NCI-H1048 (cell line): Measurements from ENCODE around the gene TBC1D21.

Source experiments
- DNase-seq: peaks from one replicate; lab custom pipeline; 2025; lab: John Stamatoyannopoulos, UW

Gene TBC1D21

DNA sequence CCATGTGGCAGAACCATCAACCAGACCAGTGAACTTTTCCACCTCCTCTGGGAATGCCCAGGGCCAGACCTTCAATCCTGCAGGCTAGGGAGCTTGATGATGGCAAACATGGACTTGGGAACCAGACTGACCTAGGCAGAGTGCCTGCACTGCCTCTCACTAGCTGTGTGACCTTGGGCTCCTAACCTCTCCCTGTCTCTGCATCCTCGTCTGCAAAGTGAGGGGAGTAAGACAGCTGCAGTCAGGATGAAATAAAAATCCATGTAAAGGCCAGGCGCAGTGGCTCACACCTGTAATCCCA is 35.4 kb downstream of the TBC1D21 start:
- no peak for DNase-seq

DNA sequence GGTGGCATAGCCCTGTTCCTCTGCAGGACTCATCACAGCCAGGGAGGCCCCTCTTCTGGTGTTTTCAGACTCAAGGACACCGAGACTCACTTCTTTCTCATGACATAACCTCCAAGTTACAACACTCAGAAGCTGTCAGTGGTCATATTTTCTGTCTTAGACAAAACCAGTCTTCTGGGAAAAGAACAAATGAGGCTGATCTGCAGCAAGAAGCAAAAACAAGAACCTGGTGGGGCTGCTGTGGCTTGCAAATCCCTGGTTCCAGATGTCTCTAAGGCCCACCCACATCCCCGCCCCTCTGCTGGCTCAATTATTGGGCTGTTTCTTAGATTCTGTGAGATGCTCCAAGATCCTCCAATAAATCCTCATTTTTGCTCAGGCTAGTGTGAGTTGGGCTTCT is 36.3 kb downstream of the TBC1D21 start:
- DNase-seq = no peak

DNA sequence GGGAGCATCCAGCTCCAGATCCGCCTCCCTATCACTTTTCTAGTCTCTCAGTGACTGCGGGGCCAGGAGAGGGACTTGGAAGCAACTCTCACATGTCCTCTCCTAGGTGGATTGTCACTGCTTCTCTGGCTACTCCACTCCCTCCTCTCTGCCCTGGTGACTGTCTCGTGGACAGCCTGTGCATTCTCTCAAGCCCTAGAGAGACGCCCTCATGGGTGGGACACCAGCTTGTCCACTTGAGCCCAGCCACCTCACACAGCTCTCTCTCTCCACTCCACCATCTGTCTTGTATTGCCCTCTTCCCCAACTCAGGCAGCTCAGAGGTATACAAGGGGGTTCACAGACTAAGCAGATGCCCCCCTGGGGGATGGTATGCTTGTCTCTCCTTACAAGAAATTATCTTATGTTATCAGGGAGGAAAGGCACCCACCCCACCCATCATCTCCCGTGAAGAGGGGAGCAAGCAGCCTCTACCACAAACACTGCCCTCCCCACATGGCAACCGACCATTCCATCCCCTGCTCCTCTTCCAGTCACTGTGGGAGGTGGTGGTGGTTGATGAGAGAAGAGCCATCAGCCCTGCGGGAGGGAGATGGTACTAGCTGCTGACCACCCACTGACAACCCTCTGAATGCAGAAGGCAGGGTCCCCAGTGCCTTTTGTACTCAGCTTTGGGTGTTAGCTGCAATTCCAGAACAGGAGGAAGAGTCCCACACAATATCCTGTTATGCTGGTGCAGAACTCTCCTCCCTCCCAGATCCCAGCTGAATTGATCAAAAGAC is 37.3 kb downstream of the TBC1D21 start:
- DNase-seq = no peak

DNA sequence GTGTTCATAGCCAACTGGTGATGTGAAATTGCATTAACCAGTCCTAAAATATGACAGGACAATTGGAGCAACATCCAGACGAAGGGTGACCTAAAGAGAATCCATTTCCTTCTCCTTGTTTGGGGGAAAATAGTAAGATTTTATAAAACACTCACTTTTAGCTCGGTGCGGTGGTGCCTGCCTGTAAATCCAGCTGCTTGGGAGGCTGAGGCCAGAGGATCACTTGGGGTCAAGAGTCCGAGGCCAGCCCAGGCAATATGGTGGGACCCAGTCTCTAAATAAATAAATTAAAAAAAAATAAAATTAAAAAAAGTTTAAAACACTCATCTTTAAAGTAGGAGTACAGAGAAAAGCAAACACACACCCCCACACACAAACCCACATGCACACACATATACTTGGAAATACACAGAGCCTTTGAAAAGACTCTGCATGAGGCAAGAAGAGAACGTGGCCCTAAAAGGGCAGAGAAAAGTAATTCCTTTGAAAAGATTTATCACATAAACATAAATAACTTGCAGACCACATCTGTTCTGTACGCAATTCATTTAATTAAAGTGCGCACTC is 38.7 kb downstream of the TBC1D21 start:
- no peak for DNase-seq

DNA sequence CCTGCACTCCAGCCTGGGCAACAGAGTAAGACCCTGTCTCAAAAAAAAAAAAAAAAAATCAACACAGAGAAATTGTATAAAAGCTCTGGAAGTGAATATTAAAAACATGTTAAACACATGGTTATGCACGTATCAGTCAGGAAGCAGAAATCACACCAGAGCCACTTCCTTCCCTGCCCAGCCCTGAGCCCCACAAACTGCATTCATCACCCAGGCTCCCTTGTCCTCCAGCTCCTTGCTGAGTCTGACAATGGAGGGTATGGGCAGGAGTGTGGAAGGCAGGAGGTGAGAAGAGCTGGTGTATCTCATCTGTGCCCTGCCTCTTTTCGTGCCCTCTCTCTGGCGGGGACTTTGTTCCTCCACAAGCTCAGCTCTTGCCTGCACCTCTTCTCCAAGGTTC is 40.8 kb downstream of the TBC1D21 start:
- DNase-seq = no peak

DNA sequence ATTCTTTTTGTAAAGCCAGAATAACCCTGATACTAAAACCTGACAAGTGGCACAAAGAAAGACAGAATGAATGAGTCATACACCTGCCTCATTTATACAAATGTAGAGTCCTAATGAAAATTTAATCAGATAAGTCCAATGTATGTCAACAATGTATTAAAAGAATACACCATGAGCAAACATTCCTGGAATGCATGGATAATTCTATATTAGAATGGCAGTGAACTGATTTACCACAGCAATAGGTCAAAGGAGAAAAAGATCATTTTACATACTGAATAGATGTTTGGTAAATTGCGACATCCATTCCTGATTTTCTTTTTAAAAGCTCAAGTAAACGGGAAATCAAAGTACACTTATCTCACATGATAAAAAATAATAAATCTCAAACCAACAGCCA is 41.7 kb downstream of the TBC1D21 start:
- no peak for DNase-seq

DNA sequence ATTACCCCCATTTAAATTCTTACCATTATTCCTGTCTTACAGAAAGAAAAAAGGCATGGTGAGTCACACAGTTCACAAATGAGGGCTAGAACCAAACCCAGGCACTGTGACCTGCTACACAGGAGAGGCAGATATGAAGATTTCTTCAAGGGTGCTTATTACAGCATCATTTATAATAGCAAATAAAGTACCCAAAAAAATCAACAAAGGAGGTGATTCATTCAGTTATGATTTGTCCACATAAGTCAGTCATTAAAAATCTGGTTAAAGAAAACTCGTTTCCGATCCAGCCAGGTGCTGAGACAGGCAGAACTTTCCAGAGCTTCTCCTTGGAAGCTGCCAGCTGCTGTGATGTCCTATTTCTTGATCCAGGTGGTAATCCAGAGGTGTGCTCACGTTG is 45.4 kb downstream of the TBC1D21 start:
- no peak for DNase-seq

DNA sequence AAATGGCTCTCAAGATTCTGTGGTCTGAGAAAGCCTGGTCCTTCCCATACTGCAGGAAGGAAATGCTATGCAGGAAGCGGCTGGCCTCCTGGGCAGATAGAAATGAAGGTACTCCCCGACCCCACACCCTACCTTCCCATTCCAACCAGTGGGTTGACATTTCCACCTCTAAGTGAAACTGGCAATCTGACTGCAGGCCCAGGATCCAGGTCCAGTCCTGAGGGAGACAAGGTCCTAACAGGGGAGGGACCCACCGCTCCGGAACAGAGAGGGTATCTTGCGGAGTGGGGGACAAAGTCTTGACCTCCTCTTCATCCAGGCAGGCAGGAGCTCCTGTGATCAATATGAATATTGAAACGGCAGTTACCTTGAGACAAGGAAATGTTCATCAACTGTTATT is 46.3 kb downstream of the TBC1D21 start:
- DNase-seq = no peak

DNA sequence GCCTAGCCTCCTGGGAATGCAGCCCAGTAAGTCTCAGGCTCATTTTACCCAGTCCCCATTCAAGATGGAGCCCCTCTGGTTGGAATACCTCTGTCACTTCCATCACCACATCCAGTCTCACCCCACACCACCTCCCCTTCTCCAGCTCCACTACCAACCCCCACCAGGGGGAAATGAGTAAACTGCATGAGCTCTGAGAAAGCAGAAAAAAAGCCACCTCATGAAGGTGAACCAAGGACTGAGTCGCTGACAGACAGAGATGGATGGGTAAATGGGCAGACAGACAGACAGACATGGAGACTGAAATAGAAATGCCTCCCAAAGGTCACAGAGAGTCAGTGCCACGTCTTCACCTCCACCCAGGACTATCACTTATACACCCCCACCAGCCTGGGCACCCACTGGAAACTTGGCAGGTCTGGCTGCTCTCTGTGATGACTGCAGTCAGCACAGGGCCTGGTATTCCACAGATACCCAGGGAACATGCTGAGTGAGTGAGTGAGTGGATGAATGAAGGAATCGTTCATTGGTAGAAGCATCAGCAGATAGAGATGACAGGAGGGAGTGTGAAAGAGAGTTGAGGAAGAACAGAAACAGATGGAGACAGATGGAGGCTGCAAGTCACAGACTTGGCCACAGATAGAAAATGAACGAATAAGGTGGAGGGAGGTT is 48.0 kb downstream of the TBC1D21 start:
- no peak for DNase-seq

DNA sequence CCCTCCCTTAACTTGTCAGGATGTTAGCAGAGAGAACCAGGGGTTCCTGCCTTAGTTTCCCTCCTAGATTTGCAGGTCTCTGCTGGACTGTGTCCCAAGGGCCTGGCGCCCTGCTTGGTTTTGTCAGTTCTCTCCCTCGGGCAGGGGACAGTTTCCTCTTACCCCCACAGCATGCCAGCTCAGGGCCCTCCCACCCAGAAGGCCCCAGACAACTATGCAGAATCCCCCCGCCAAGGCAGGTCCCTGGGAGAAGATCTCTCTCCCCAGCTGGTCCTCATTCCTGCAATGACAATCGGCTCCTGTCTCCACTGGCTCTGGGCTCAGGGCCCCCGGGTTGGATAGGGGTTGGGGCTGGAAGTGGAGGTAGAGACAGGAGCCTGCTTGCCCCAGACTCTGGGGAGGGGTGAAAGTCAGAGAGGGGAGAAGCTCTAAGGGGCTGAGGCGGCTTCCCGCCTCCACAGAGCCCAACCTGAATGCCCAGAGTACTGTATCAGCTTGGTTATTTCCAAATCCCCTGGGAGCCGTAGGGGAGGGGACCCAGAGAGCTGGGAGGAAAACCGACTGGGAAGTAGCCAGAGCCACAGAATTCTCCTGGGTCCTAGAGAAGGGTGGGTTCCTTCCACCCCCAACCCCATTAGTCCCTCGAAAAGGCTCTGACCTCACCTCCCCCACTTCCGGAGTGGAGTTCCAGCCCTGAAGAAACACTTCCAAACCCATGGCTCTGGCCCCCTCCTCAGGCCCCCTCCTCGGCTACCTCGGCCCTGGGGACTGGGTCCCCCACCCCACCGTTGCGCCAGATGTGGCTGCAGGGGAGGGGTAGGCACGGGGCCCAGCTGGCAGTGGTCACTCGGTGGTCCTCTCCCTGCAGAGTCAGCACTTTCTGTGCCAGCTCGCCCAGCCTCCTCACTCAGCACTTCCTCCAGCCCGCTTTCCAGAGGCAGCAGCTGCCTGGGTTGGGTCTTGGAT is 49.1 kb downstream of the TBC1D21 start:
- no peak for DNase-seq

DNA sequence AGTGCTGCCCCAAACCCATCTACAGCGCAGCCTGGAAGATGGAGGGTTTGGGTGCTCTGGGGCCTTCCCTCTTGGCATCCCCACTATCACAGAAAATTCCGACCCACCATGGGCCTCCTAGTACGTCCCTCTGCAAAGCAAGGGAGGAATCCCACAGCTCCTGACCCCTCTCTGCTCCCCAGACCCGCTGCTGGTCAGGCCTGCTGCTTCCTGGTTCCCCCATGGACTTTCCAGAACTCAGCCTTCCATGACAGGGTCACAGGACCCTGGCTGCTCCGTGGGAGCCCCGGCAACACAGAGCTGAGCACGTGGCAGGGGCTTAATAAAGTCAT is 49.8 kb downstream of the TBC1D21 start:
- DNase-seq = no peak

DNA sequence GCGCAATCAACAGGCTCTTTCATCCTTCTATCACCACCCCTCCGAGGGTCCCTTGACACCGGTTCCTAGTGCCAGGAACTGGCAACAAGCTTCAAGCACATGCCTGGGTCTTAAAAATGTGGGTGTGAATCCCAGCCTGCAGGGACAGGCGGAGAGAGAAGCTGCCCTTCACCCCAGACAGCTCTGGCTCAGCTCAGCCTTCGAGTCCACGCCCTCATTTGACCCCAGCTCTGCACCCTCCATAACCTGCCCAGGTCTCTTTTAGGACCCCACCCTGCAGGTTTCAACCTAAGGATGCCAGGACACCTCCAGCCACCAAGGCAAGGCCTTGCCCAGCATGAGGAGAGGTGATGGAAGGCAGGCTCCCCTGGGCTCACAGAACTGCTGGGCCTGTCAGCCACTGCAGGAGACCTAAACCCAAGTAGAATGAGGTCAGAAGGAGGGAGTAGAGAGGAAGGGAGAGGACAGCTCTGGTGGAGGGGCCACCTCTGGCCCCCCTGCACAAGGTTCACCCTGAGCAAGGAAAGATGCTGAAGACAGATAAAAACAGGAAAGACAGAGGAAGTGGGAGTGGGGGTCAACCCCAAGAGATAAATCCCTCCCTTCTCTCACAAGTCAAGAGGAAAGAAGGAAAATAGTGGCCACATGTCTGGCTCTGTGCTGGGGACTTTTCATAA is 50.3 kb downstream of the TBC1D21 start:
- no peak for DNase-seq

DNA sequence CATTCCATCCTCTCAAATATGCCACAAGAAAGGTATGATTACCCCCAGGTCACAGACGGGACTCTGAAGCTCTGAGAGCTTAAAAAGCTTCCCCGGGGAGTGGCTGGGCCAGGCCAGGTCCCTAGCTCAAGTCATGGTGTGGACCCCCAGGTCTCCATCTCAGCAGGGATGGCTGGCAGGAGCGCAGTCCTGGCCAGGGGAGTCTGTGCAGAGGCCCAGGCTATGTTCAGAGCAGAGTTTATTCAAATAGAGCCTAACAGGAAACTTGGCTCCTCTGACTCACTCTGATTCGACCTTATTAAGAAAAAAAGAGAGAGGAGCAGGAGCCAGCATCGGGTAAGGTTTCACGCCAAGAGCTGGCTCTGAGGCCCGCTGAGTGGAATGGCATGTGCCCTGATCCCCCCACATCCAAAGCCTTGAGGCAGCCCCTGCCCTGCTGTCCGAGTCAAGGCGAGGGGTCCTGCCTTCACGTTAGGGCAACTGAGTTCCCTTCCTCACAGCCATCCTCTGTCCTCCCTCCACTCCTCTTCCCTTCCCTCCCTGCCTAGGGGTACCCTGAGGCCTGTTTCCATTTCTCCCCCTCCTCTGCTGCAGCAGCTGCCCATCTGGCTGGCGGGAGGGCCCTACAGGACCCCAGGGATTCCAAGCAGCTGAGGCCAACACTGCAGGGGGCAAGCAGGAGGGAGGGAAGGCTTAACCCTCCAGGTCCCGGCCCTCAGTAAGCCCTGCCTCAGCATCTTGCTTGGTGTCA is 51.0 kb downstream of the TBC1D21 start:
- DNase-seq = no peak

DNA sequence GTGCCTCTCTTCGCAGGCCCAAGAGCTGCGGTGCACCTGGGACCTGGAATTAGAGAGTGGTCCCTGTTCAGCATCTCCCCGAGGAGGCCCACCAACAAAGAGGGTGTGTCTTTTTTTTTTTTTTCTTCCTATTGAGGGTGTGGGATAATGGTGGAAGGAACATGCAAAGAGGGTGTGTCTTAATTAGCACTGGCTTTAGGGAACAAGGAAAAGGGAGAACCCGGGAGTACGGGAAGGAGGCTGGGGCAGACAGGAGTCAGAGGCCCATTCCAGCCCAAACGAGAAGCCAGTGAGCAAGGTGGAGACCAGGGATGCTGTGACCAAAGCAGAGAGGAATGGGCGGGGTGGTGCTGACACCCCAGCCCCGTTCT is 52.5 kb downstream of the TBC1D21 start:
- DNase-seq = no peak

DNA sequence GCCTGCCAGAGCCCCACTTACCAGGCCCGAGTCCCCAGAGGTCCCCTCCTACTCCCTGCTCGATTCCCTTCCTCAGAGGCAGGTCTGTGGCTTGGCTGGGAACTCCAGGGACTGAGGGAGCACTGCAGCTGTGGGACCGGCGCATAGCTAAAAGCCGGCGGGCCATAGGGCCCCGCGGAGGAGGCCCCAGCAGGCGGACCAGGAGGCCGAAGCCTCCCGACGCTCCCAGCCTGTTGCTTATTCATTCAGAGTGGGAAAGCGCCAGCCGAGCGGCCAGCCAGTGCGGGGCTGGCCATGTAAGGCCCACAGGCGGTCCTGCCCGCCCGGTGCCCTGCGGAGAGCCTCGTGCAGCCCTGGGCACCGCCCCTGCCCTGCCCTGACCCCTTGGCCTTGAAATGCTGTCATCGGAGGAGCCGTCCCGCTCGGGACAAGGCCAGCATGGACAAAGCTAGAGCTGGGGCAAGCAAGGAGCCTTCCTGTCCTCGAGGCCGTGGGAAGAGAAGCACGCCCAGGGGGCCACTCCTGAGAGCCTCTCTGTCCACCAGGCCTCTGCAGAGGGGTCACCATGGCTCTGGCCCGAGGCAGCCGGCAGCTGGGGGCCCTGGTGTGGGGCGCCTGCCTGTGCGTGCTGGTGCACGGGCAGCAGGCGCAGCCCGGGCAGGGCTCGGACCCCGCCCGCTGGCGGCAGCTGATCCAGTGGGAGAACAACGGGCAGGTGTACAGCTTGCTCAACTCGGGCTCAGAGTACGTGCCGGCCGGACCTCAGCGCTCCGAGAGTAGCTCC is 53.0 kb downstream of the TBC1D21 start, which contains the start of gene LOXL1:
LOXL1 (plus strand) TSS at position 244 of the 784 bp plus-strand sequence; CDS start at position 566, 322 bp downstream.
- DNase-seq = no peak

DNA sequence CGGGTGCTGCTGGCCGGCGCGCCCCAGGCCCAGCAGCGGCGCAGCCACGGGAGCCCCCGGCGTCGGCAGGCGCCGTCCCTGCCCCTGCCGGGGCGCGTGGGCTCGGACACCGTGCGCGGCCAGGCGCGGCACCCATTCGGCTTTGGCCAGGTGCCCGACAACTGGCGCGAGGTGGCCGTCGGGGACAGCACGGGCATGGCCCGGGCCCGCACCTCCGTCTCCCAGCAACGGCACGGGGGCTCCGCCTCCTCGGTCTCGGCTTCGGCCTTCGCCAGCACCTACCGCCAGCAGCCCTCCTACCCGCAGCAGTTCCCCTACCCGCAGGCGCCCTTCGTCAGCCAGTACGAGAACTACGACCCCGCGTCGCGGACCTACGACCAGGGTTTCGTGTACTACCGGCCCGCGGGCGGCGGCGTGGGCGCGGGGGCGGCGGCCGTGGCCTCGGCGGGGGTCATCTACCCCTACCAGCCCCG is 53.7 kb downstream of the TBC1D21 start:
- no peak for DNase-seq

DNA sequence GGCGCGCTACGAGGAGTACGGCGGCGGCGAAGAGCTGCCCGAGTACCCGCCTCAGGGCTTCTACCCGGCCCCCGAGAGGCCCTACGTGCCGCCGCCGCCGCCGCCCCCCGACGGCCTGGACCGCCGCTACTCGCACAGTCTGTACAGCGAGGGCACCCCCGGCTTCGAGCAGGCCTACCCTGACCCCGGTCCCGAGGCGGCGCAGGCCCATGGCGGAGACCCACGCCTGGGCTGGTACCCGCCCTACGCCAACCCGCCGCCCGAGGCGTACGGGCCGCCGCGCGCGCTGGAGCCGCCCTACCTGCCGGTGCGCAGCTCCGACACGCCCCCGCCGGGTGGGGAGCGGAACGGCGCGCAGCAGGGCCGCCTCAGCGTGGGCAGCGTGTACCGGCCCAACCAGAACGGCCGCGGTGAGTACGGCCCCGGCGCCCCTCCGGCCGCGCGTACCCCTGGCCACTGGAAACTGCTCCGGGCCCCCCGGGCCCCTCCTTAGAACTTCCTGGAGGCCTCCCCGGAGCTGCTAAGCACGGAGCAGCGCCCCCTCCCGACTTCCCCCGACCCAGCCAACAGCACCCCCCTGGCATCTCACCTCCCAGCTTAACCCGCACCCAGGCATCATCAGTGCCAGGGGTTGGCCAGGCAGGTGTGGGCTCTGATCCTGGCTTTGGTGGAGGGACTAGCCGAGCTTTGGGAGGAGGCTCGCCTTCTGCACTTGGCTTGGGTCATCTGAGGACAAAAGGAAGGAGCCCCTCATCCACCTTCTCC is 54.3 kb downstream of the TBC1D21 start:
- DNase-seq = no peak

DNA sequence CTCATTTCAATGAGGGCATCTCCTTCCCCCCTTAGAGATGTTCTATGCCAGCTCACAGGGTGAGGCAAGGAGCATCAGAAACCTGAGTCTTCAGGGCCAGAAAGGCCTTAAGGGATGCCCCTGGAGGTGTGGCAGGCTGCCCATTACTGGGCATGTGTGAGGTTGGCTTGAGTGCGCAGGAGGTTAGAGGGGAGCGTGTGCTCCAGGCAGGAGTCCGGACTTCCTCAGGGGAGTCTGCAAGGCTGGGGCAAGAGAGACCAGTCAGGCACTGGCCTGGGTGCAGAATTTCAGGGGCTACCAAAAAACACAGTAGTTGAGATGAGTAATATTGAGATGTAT is 54.8 kb downstream of the TBC1D21 start:
- DNase-seq = no peak

DNA sequence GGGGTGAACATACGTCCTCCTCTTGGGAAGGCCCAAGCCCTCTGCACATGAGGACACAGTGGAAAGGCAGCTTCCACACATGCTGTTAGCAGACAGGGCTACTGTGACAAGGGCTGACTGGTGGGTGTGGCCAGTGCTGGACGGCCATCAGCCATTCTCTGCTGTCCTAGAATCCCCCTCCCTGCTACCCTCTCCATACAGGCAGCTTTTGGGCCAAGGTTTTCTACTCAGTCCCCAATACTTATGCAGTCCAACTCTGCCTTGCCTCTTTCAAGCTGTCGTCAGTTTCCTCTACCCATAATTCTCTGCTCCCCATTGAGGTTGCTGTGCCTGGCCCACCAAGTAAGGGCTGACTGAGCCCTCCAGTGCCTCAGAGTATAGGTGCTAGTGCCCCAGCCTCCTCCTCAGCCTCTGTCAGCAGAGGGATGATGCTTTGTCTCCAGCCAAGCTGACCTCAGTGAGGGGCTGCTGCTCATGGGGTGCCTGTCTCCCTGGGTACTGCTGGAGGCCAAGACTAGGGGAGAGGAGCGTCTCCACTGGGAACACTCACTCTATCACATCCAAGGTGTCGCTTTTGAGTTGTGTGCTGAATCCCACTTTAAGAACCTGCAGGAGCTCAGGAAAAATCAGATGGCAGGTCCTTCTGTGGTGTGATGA is 55.7 kb downstream of the TBC1D21 start:
- no peak for DNase-seq
